Gastroesophageal sphincter (tissue), 4 donors: ENCODE data around the gene HS3ST6. TPM values are rescaled to one million over a fixed set of nuclear protein-coding genes. Genes with fewer than 3 reads are reported as not detected.
"Not testable (repeated sequence)": the region's sequence is repeated elsewhere in the genome, so short reads cannot be mapped to it uniquely, and the experiment has no call there.

ENCODE experiments used
- ATAC-seq: fragments of 150-250 bp; one replicate; pipeline ENCODE4 v1.9.1; 2016; ENCODE audit warnings: mild to moderate bottlenecking, moderate library complexity
- H3K27ac ChIP-seq, 4 donors: fragments of 200-600 bp; sonication (generic) in 3 of 4; 1 replicate in 3 of 4; 2 replicates in 1 of 4; pipeline ENCODE4 v1.5.1; 2016 to 2019
- H3K27me3 ChIP-seq: fragments of 200-600 bp; sonication (generic); one replicate; pipeline ENCODE4 v1.5.1; 2019
- H3K36me3 ChIP-seq, 2 donors: fragments of 200-600 bp; sonication (generic); one replicate each; pipeline ENCODE4 v1.5.1; 2019; ENCODE audit warnings: control low read depth in 1 of 2
- H3K4me1 ChIP-seq, 3 donors: fragments of 200-600 bp; sonication (generic); 1 replicate in 2 of 3; 2 replicates in 1 of 3; pipeline ENCODE4 v1.5.1; 2016 to 2019; ENCODE audit warnings: control low read depth in 2 of 3
- H3K4me3 ChIP-seq, 2 donors: fragments of 200-600 bp; sonication (generic); one replicate each; pipeline ENCODE4 v1.5.1; 2019; ENCODE audit warnings: mild to moderate bottlenecking in 1 of 2, moderate library complexity in 1 of 2
- H3K9me3 ChIP-seq, 3 donors: fragments of 200-600 bp; sonication (generic); one replicate each; pipeline ENCODE4 v1.5.1; 2017 to 2019; ENCODE audit warnings: control low read depth in 2 of 3
- EP300 ChIP-seq: sonication (generic); formaldehyde crosslinking; IDR thresholded peaks from one replicate; pipeline ENCODE4 v1.6.1; 2017; ENCODE audit warnings: antibody characterized with exemption, mild to moderate bottlenecking
- POLR2A ChIP-seq, 2 donors: fragments of 450-650 bp; IDR thresholded peaks; one replicate each; pipeline ENCODE4 v1.6.1; 2017; ENCODE audit warnings: antibody characterized with exemption in 2 of 2, mild to moderate bottlenecking in 2 of 2, moderate library complexity in 1 of 2
- POLR2AphosphoS5 ChIP-seq: sonication (generic); formaldehyde crosslinking; IDR thresholded peaks from one replicate; pipeline ENCODE4 v1.6.1; 2017; ENCODE audit warnings: antibody characterized with exemption
- WGBS, 2 donors: methylation state at CpG; one replicate each; pipeline ENCODE4 v1.1.5; 2018; ENCODE audit warnings: low coverage in 1 of 2; 5-methylcytosine and 5-hydroxymethylcytosine counted together
- total RNA-seq, 4 donors: library from RNA; depleted of rRNA; stranded (reverse); fragments of >200 nt; gene quantifications; one replicate each; pipeline ENCODE4 v1.1.0, GENCODE V29; 2016
- TF ChIP-seq, protein P1 (sequence below), 4 experiments: fragments of 200-600 bp in 2 of 4; fragments of 450-650 bp in 2 of 4; sonication (generic) in 1 of 4; IDR thresholded peaks; one replicate each; pipeline ENCODE4 v1.5.1; 2017 to 2019; ENCODE audit warnings: antibody characterized with exemption in 4 of 4, mild to moderate bottlenecking in 2 of 4, moderate library complexity in 2 of 4

Gene HS3ST6
- total RNA-seq, 4 donors from 2014 or later, result not detected

DNA sequence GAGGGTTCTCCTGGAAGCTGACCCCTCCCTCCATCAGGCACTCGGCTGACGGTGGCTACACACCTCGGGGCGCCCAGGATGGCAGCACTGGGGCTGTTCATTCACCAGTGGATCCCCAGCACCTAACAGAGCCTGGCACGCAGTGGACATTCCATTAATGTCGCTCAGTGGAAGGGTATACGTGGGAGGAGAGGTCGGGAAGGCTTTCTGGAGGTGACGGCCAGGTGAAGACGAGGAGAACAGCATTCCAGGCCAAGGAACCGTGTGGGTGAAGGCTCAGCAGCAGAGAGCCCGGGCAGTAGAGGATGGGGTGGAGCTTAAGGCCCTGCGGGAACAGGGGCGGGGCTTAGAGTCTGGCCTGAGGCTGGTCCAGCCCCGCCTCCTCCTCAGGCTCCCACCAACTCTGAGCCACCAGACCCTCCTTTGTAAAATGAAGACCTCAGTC lies 2.5 kb upstream of the HS3ST6 start:
- Histone ChIP-seq H3K27me3 (peaks cover 99% of the 10 kb centered on the region), H3K36me3 (no peaks in the 10 kb centered on the region), H3K4me3 (no peak overlapping the region), H3K9me3 (no peaks in the 10 kb centered on the region), H3K4me1 (peaks cover 0 to 24% (median 7%) of the 10 kb centered on the region in 3 donors), H3K27ac (no peak overlapping the region)
- no peak for ATAC-seq
- 10% methylated on average over 8 of the region's 15 CpGs; no CpG with 5 or more reads in 1 of the 2 donors for WGBS, 2 donors
- TF ChIP-seq, protein P1, sequence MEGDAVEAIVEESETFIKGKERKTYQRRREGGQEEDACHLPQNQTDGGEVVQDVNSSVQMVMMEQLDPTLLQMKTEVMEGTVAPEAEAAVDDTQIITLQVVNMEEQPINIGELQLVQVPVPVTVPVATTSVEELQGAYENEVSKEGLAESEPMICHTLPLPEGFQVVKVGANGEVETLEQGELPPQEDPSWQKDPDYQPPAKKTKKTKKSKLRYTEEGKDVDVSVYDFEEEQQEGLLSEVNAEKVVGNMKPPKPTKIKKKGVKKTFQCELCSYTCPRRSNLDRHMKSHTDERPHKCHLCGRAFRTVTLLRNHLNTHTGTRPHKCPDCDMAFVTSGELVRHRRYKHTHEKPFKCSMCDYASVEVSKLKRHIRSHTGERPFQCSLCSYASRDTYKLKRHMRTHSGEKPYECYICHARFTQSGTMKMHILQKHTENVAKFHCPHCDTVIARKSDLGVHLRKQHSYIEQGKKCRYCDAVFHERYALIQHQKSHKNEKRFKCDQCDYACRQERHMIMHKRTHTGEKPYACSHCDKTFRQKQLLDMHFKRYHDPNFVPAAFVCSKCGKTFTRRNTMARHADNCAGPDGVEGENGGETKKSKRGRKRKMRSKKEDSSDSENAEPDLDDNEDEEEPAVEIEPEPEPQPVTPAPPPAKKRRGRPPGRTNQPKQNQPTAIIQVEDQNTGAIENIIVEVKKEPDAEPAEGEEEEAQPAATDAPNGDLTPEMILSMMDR (IDR thresholded peaks at IDR 0.05), result no peak
- TF ChIP-seq POLR2A (IDR thresholded peaks at IDR 0.05) (no peak), POLR2AphosphoS5 (no peak), EP300 (no peak)

GRCh38 chr16:1920122-1920521 lies 1.9 kb upstream of the HS3ST6 start:
- not testable (repeated sequence) for H3K4me3 ChIP-seq, H3K9me3 ChIP-seq, ATAC-seq, H3K36me3 ChIP-seq, H3K27ac ChIP-seq
- peaks cover 0 to 24% (median 7%) of the 10 kb centered on the region in 3 donors for H3K4me1 ChIP-seq
- peaks cover 99% of the 10 kb centered on the region for H3K27me3 ChIP-seq
- 66 to 69% methylated on average over 7 to 8 of the region's 21 CpGs for WGBS, 2 donors

DNA sequence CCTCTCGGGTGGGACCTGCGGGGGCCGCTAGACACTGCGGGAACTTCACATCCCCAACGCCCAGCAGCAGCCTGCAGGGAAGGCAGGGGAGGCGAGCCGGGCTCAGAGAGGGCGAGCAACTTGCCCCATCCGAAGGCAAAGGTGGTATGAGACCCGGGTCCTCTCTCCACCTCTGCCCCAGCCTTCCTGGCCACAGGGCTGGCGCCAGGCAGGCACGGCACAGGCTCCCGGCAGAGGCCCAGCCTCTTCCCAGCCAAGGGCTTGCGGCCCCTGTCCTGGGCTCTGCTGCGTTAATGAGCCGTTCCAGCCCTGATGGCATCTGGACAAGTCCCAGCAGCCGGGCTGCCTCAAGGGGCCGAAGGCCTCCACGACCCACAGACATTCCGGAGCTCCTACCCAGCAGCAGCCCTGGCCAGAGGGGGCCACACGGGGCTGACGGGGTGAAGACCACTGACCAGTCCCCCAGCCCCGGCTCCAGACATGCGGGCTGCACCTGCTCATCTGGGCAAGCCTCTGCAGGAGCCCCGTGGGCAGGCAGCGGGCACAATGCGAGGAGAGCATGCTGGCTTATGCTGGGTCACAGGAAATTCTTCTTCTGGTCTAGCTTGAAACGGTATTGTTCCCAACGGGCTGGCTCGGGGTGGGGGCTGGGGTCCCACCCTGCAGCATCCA lies 1.2 kb upstream of the HS3ST6 start:
- H3K9me3 ChIP-seq, result no peaks in the 10 kb centered on the region
- peaks cover 100% of the 10 kb centered on the region for H3K27me3 ChIP-seq
- WGBS, 2 donors, result 0% methylated on average over 3 of the region's 30 CpGs; no CpG with 5 or more reads in 1 of the 2 donors

GRCh38 chr16:1917665-1918350 lies 407 bp downstream of the HS3ST6 start:
- 0% methylated on average over 2 of the region's 81 CpGs; no CpG with 5 or more reads in 1 of the 2 donors for WGBS, 2 donors
- Histone ChIP-seq H3K4me1 (peaks cover 0 to 14% (median 0%) of the 10 kb centered on the region in 3 donors), H3K27me3 (peaks cover 99% of the 10 kb centered on the region), H3K9me3 (no peaks in the 10 kb centered on the region), H3K4me3 (peak overlapping the region in 1 of 2 donors; percentile 16), H3K36me3 (no peaks in the 10 kb centered on the region), H3K27ac (no peak overlapping the region)
- no peak for TF ChIP-seq POLR2AphosphoS5
- no peak for TF ChIP-seq EP300
- TF ChIP-seq, protein P1 (IDR thresholded peaks at IDR 0.05), result no peak
- TF ChIP-seq POLR2A (IDR thresholded peaks at IDR 0.05), result no peak
- ATAC-seq, result no peak

More for the DNA sequence above, 1.2 kb upstream of the HS3ST6 start:
- Histone ChIP-seq H3K4me1 (peaks cover 0 to 24% (median 7%) of the 10 kb centered on the region in 3 donors), H3K36me3 (no peaks in the 10 kb centered on the region), H3K27ac (no peak overlapping the region), H3K4me3 (no peak overlapping the region)
- ATAC-seq, result no peak
- TF ChIP-seq POLR2A (IDR thresholded peaks at IDR 0.05) (no peak), EP300 (no peak), POLR2AphosphoS5 (no peak)
- TF ChIP-seq, protein P1 (IDR thresholded peaks at IDR 0.05), result no peak

- WGBS, 2 donors, result 0% methylated on average over 1 of the region's 22 CpGs; no CpG with 5 or more reads in 1 of the 2 donors
- TF ChIP-seq POLR2AphosphoS5, result no peak
- TF ChIP-seq EP300, result no peak
- TF ChIP-seq POLR2A (IDR thresholded peaks at IDR 0.05), result no peak
- TF ChIP-seq, protein P1 (IDR thresholded peaks at IDR 0.05), result no peak
- no peaks in the 10 kb centered on the region for H3K9me3 ChIP-seq
- no peaks in the 10 kb centered on the region for H3K36me3 ChIP-seq
- H3K27me3 ChIP-seq, result peaks cover 92% of the 10 kb centered on the region
- peaks cover 0 to 14% (median 0%) of the 10 kb centered on the region in 3 donors for H3K4me1 ChIP-seq
- no peak for ATAC-seq
- no peak overlapping the region for H3K4me3 ChIP-seq
- no peak overlapping the region for H3K27ac ChIP-seq
Observed at GRCh38 chr16:1917056-1917664, 1.1 kb downstream of the HS3ST6 start.
